GM23248 (cell line): ENCODE results near the gene ACTR2. TPM values are rescaled to one million over a fixed set of nuclear protein-coding genes. Genes with fewer than 3 reads are reported as not detected.
A peak's percentile ranks its signal among the peaks of the same experiment; 100 is the strongest.
"Not testable (repeated sequence)": the region's sequence is repeated elsewhere in the genome, so short reads cannot be mapped to it uniquely, and the experiment has no call there.

ENCODE experiments used
- DNase-seq: peaks from one replicate; pipeline ENCODE4 v3.0.0-alpha.2; 2015
- H2AFZ ChIP-seq: fragments of 200-600 bp; sonication (generic); 2 replicates; pipeline ENCODE4 v1.6.1; 2016; ENCODE audit warnings: antibody characterized with exemption
- H3F3A ChIP-seq: fragments of 200-600 bp; sonication (generic); 2 replicates; pipeline ENCODE4 v1.6.1; 2016; ENCODE audit warnings: mild to moderate bottlenecking, antibody characterized with exemption, mixed run types; ENCODE audit not compliant: insufficient read depth
- H3K27ac ChIP-seq: fragments of 200-600 bp; sonication (generic); 2 replicates; pipeline ENCODE4 v1.5.1; 2016; ENCODE audit warnings: mild to moderate bottlenecking
- H3K27me3 ChIP-seq: fragments of 200-600 bp; sonication (generic); replicated peaks from 2 replicates; pipeline ENCODE4 v1.6.1; 2016; ENCODE audit warnings: mild to moderate bottlenecking; ENCODE audit not compliant: insufficient read depth
- H3K36me3 ChIP-seq: fragments of 200-600 bp; sonication (generic); 2 replicates; pipeline ENCODE4 v1.6.1; 2016; ENCODE audit warnings: low read depth, mild to moderate bottlenecking
- H3K4me1 ChIP-seq: fragments of 200-600 bp; sonication (generic); 2 replicates; pipeline ENCODE4 v1.6.1; 2016; ENCODE audit warnings: mild to moderate bottlenecking; ENCODE audit not compliant: insufficient read depth
- H3K4me2 ChIP-seq: fragments of 200-600 bp; sonication (generic); one replicate; pipeline ENCODE4 v1.6.1; 2016; ENCODE audit warnings: mild to moderate bottlenecking; ENCODE audit not compliant: unreplicated experiment
- H3K4me3 ChIP-seq: fragments of 200-600 bp; sonication (generic); 2 replicates; pipeline ENCODE4 v1.5.1; 2016; ENCODE audit warnings: mild to moderate bottlenecking
- H3K79me2 ChIP-seq: fragments of 200-600 bp; sonication (generic); 2 replicates; pipeline ENCODE4 v1.6.1; 2016; ENCODE audit warnings: mild to moderate bottlenecking; ENCODE audit not compliant: insufficient read depth
- H3K9ac ChIP-seq: fragments of 200-600 bp; sonication (generic); 2 replicates; pipeline ENCODE4 v1.6.1; 2016; ENCODE audit warnings: mild to moderate bottlenecking
- H3K9me2 ChIP-seq: fragments of 200-600 bp; sonication (generic); 2 replicates; pipeline ENCODE4 v1.6.1; 2016; ENCODE audit warnings: mixed run types, mild to moderate bottlenecking, moderate library complexity; ENCODE audit not compliant: insufficient read depth
- H3K9me3 ChIP-seq: fragments of 200-600 bp; sonication (generic); one replicate; pipeline ENCODE4 v1.6.1; 2017; ENCODE audit warnings: low read depth
- H4K20me1 ChIP-seq: fragments of 200-600 bp; sonication (generic); 2 replicates; pipeline ENCODE4 v1.6.0; 2016; ENCODE audit not compliant: insufficient read depth
- EZH2 ChIP-seq: fragments of 200-600 bp; sonication (generic); IDR thresholded peaks from 2 replicates; pipeline ENCODE4 v1.6.1; 2018; ENCODE audit warnings: antibody characterized with exemption, mild to moderate bottlenecking; ENCODE audit not compliant: insufficient read depth, poor library complexity, severe bottlenecking
- EZH2phosphoT487 ChIP-seq: fragments of 200-600 bp; sonication (generic); IDR thresholded peaks from 2 replicates; pipeline ENCODE4 v1.6.1; 2018; ENCODE audit warnings: antibody characterized with exemption, moderate library complexity, mild to moderate bottlenecking, low read depth; ENCODE audit not compliant: insufficient read depth
- WGBS, 2 experiments: methylation state at CpG; one replicate each; pipeline ENCODE4 v1.1.6; 2015 to 2017; ENCODE audit warnings: low lambda C conversion rate in 2 of 2, low coverage in 1 of 2; ENCODE audit errors: missing lambda C conversion rate in 2 of 2; 5-methylcytosine and 5-hydroxymethylcytosine counted together
- in situ Hi-C: fragments of 300-500 bp; cut with MboI; formaldehyde crosslinking; loops from 2 replicates; pipeline ENCODE4 v1.15.0; 2020
- polyA plus RNA-seq: library from polyadenylated mRNA; unstranded; fragments of >200 nt; fragmentation: Nextera tagmentation; extraction: Ambion mirVana; gene quantifications from 2 replicates; pipeline ENCODE4 v1.2.1, GENCODE V29; 2016
- total RNA-seq: library from RNA; depleted of rRNA; stranded (reverse); fragments of >200 nt; shearing (Covaris generic); gene quantifications from 2 replicates; pipeline ENCODE4 v1.2.3, GENCODE V29; 2014

ACTR2 gene
- total and polyA plus RNA-seq, 2 experiments from 2014 or later = 126 to 161 TPM

- in situ Hi-C loops = no loop called here
- TF ChIP-seq EZH2 (no peak), EZH2phosphoT487 (no peak)
- H3K9ac ChIP-seq = no peak overlapping the region
- DNase-seq = peak; percentile 54
- WGBS, 2 experiments = 82 to 86% methylated on average over 3 of the region's 3 CpGs
- no peaks in the 10 kb centered on the region for H3K27me3 ChIP-seq
- peak overlapping the region; percentile 62 for H3K27ac ChIP-seq
- H3K79me2 ChIP-seq = peaks cover 10% of the 10 kb centered on the region; the same call in 1 of the 2 replicates
- no peak overlapping the region for H3K4me3 ChIP-seq
- no peaks in the 10 kb centered on the region for H4K20me1 ChIP-seq
- peak overlapping the region; percentile 8 for H3K4me2 ChIP-seq
- H3K9me3 ChIP-seq = no peaks in the 10 kb centered on the region
- 0 out of 2 replicates have a peak, but pooled peaks cover 7% of the 10 kb centered on the region for H3K4me1 ChIP-seq
- H3F3A ChIP-seq = no peaks in the 10 kb centered on the region
- H3K36me3 ChIP-seq = no peaks in the 10 kb centered on the region
- H3K9me2 ChIP-seq = no peaks in the 10 kb centered on the region
- H2AFZ ChIP-seq = 0 out of 2 replicates have a peak overlapping the region, but pooled peaks have one; percentile 19
These were observed 7.0 kb upstream of the ACTR2 start for GRCh38 chr2:65220432-65221131.

GRCh38 chr2:65221275-65221674, 6.4 kb upstream of the ACTR2 start:
- Histone ChIP-seq H3K79me2 (peaks cover 17% of the 10 kb centered on the region), H3K4me1 (peaks cover 12% of the 10 kb centered on the region; the same call in 1 of the 2 replicates)
- H3K9me2 ChIP-seq, H3K4me2 ChIP-seq, H3K4me3 ChIP-seq, H3K27ac ChIP-seq, H2AFZ ChIP-seq, H3K36me3 ChIP-seq, in situ Hi-C loops, H3K9me3 ChIP-seq, H4K20me1 ChIP-seq, H3K9ac ChIP-seq, DNase-seq, H3F3A ChIP-seq, H3K27me3 ChIP-seq: not testable (repeated sequence)
- WGBS, 2 experiments = 97 to 100% methylated on average over 8 of the region's 8 CpGs

GRCh38 chr2:65227020-65227455, 593 bp upstream of the ACTR2 start:
- peak overlapping the region; percentile 98 for H2AFZ ChIP-seq
- no peak for TF ChIP-seq EZH2
- no peak for TF ChIP-seq EZH2phosphoT487
- H3K36me3 ChIP-seq = 0 out of 2 replicates have a peak, but pooled peaks cover 3% of the 10 kb centered on the region
- peaks cover 69% of the 10 kb centered on the region for H3K79me2 ChIP-seq
- peak overlapping the region; percentile 16; the same call in 1 of the 2 replicates for H3K27ac ChIP-seq
- H3K27me3 ChIP-seq = no peaks in the 10 kb centered on the region
- peaks cover 36% of the 10 kb centered on the region for H3F3A ChIP-seq
- in situ Hi-C loops = no loop called here
- H3K4me3 ChIP-seq = peak overlapping the region; percentile 95
- H4K20me1 ChIP-seq = no peaks in the 10 kb centered on the region
- H3K4me1 ChIP-seq = peaks cover 31% of the 10 kb centered on the region
- peak; percentile 62 for DNase-seq
- peak overlapping the region; percentile 96 for H3K9ac ChIP-seq
- no peaks in the 10 kb centered on the region for H3K9me2 ChIP-seq
- no peaks in the 10 kb centered on the region for H3K9me3 ChIP-seq
- peak overlapping the region; percentile 90 for H3K4me2 ChIP-seq
- WGBS, 2 experiments = 0 to 1% methylated on average over 13 of the region's 13 CpGs

- Histone ChIP-seq H2AFZ (peak overlapping the region; percentile 55), H3K9me2 (no peaks in the 10 kb centered on the region), H3F3A (peaks cover 47% of the 10 kb centered on the region), H3K4me2 (peak overlapping the region; percentile 96), H3K27me3 (no peaks in the 10 kb centered on the region), H3K9me3 (no peaks in the 10 kb centered on the region), H3K36me3 (0 out of 2 replicates have a peak, but pooled peaks cover 3% of the 10 kb centered on the region), H3K4me1 (peaks cover 42% of the 10 kb centered on the region), H3K27ac (peak overlapping the region; percentile 92), H3K4me3 (peak overlapping the region; percentile 95), H3K79me2 (peaks cover 81% of the 10 kb centered on the region), H4K20me1 (no peaks in the 10 kb centered on the region), H3K9ac (peak overlapping the region; percentile 96)
- 1 to 3% methylated on average over 16 of the region's 16 CpGs for WGBS, 2 experiments
- TF ChIP-seq EZH2 (no peak), EZH2phosphoT487 (no peak)
- in situ Hi-C loops = no loop called here
- peak; percentile 70 for DNase-seq
These were observed 676 bp downstream of the ACTR2 start for GRCh38 chr2:65228263-65228750.
